GM12801 (cell line): ENCODE measurements around the gene KREMEN1.

Experiments used
- CTCF ChIP-seq: IDR thresholded peaks from one replicate; pipeline ENCODE4 v1.5.1; 2011; ENCODE audit warnings: control low read depth; ENCODE audit not compliant: insufficient read length; ENCODE audit errors: extremely low read depth

The KREMEN1 gene

GRCh38 chr22:29082826-29083545 is 10.2 kb downstream of the KREMEN1 start:
- TF ChIP-seq CTCF: no peak

GRCh38 chr22:29083933-29084591 is 11.2 kb downstream of the KREMEN1 start:
- no peak for TF ChIP-seq CTCF

GRCh38 chr22:29087012-29087411 is 14.2 kb downstream of the KREMEN1 start:
- no peak for TF ChIP-seq CTCF

GRCh38 chr22:29088809-29089208 is 16.0 kb downstream of the KREMEN1 start:
- no peak for TF ChIP-seq CTCF

- no peak for TF ChIP-seq CTCF
Observed at GRCh38 chr22:29089507-29089906, 16.7 kb downstream of the KREMEN1 start.

GRCh38 chr22:29090039-29090438 is 17.2 kb downstream of the KREMEN1 start:
- no peak for TF ChIP-seq CTCF

GRCh38 chr22:29092243-29092642 is 19.4 kb downstream of the KREMEN1 start:
- no peak for TF ChIP-seq CTCF
